SU-DHL-6 (cell line): ENCODE measurements around the gene FAM114A1.
A peak's percentile ranks its signal among the peaks of the same experiment; 100 is the strongest.

Experiments used
- EZH2phosphoT487 ChIP-seq: fragments of 200-600 bp; sonication (generic), shearing (Covaris generic); conservative IDR thresholded peaks from 2 replicates; pipeline ENCODE4 v1.6.1; 2018; ENCODE audit warnings: mild to moderate bottlenecking, antibody characterized with exemption, low read length, moderate library complexity, mixed read lengths
- TF ChIP-seq, protein P1 (sequence below): fragments of 200-600 bp; sonication (generic); IDR thresholded peaks from one replicate; pipeline ENCODE4 v1.5.1; 2017; ENCODE audit warnings: antibody characterized with exemption, mild to moderate bottlenecking, low read length, moderate library complexity; ENCODE audit not compliant: insufficient read depth, poor library complexity, severe bottlenecking

DNA sequence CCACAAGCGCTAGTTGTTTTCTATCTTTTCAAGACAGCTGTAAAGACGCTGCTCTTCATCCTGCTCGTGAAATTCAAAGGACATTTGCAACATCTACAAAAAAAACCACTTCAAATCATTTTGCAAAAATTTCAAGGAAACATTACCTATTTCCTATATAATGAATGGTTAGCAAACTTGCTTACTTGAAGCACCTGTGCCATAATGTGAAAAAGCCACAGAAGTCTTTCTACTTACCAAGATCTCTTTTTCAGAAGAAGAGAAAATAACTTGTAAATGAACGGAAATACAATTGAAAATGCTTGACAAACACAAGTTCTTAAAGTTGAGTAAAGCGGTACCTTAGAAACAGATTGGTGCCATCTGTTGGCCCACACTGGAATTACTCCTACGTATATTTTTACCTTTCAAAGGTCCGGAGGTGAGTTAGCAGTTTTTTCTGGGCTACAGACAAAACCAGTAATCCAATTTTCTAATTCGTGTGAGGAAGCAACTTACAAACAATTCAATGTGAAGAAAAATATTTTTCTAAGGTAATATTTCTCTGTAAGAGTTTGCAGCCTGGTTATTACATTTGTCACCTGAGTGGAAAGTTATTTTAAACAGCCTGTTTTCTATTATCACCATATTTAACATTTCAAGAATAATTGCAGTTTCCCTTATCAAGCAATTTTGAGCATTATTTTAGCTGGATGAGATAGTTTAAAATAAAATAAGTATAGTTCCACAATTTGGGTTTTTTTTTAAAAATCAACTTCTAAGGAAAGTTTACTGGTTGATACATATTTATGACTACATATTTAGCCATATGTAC lies 10.9 kb upstream of the FAM114A1 start, which contains the start of gene TLR6:
- TF ChIP-seq, protein P1, sequence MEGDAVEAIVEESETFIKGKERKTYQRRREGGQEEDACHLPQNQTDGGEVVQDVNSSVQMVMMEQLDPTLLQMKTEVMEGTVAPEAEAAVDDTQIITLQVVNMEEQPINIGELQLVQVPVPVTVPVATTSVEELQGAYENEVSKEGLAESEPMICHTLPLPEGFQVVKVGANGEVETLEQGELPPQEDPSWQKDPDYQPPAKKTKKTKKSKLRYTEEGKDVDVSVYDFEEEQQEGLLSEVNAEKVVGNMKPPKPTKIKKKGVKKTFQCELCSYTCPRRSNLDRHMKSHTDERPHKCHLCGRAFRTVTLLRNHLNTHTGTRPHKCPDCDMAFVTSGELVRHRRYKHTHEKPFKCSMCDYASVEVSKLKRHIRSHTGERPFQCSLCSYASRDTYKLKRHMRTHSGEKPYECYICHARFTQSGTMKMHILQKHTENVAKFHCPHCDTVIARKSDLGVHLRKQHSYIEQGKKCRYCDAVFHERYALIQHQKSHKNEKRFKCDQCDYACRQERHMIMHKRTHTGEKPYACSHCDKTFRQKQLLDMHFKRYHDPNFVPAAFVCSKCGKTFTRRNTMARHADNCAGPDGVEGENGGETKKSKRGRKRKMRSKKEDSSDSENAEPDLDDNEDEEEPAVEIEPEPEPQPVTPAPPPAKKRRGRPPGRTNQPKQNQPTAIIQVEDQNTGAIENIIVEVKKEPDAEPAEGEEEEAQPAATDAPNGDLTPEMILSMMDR, result peak; percentile 77
- TF ChIP-seq EZH2phosphoT487, result no peak
